Stimulated activated memory B cell treated with anti-CD40 and anti-IgM and Interleukin-4, amounts not matched to agents 10 μg/mL and 1 μg/mL and 100 μg/mL, for 72 hours (primary cell): ENCODE data around the gene RHBDD3.

Source experiments
- ATAC-seq: fragments of 150-1000 bp; cut with Tn5 transposase; 2 replicates; pipeline ENCODE4 v1.10.0; 2021
- H3K27ac Mint-ChIP-seq: one replicate; pipeline ENCODE4 v1.8.0; 2022; ENCODE audit warnings: mild to moderate bottlenecking, mixed read lengths
- H3K27me3 Mint-ChIP-seq: one replicate; pipeline ENCODE4 v1.8.0; 2022; ENCODE audit warnings: mixed read lengths
- H3K36me3 Mint-ChIP-seq: one replicate; pipeline ENCODE4 v1.8.0; 2022; ENCODE audit warnings: mixed read lengths
- H3K4me1 Mint-ChIP-seq: one replicate; pipeline ENCODE4 v1.8.0; 2022; ENCODE audit warnings: mixed read lengths
- H3K4me3 Mint-ChIP-seq: one replicate; pipeline ENCODE4 v1.8.0; 2022; ENCODE audit warnings: mild to moderate bottlenecking, moderate library complexity, mixed read lengths
- H3K9me3 Mint-ChIP-seq: one replicate; pipeline ENCODE4 v1.8.0; 2022; ENCODE audit warnings: mixed read lengths

RHBDD3 gene

DNA sequence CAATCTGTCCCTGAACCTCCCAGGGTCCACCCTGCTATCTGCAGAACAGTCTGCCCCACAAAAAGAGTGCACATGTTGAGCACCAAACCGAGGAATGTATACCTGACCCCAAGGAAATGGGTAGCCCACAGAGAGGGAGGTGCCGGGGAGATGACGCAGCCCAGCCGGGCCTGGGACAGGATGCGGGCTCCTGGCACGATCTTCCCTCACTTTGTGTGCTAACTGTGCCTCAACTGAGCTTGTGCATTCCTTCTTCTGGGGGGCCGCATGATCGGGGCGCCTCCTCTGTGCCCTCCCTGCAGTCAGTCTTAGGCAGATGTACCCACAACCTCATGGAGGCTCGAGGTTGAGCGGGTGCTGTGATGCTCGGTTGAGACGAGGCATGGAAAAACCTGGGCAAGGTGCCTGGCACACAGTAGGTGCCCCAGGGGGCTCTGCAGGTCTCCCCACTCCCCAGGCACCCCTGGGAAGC, 41.0 kb upstream of the RHBDD3 start:
- H3K27me3 Mint-ChIP-seq: peaks cover 92% of the 10 kb centered on the region
- no peak for ATAC-seq
- no peak overlapping the region for H3K4me3 Mint-ChIP-seq
- no peak overlapping the region for H3K27ac Mint-ChIP-seq
- no peaks in the 10 kb centered on the region for H3K36me3 Mint-ChIP-seq
- H3K9me3 Mint-ChIP-seq: no peaks in the 10 kb centered on the region
- peaks cover 58% of the 10 kb centered on the region for H3K4me1 Mint-ChIP-seq

DNA sequence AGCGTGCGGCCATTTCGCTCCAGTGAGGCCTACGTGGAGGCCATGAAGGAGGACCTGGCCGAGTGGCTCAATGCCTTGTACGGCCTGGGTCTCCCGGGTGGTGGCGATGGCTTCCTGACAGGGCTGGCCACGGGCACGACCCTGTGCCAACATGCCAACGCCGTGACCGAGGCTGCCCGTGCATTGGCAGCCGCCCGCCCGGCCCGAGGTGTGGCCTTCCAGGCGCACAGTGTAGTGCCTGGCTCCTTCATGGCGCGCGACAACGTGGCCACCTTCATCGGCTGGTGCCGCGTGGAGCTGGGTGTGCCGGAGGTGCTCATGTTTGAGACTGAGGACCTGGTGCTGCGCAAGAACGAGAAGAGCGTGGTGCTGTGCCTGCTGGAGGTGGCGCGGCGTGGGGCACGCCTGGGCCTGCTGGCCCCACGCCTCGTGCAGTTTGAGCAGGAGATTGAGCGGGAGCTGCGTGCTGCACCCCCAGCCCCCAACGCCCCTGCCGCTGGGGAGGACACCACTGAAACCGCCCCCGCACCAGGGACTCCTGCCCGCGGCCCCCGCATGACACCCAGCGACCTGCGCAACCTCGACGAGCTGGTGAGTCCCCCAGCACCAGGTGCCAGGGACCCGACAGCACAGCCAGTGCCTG, 40.5 kb upstream of the RHBDD3 start:
- no peak for ATAC-seq
- H3K4me3 Mint-ChIP-seq: no peak overlapping the region
- H3K9me3 Mint-ChIP-seq: no peaks in the 10 kb centered on the region
- peaks cover 87% of the 10 kb centered on the region for H3K27me3 Mint-ChIP-seq
- H3K36me3 Mint-ChIP-seq: no peaks in the 10 kb centered on the region
- H3K4me1 Mint-ChIP-seq: peaks cover 58% of the 10 kb centered on the region
- no peak overlapping the region for H3K27ac Mint-ChIP-seq

DNA sequence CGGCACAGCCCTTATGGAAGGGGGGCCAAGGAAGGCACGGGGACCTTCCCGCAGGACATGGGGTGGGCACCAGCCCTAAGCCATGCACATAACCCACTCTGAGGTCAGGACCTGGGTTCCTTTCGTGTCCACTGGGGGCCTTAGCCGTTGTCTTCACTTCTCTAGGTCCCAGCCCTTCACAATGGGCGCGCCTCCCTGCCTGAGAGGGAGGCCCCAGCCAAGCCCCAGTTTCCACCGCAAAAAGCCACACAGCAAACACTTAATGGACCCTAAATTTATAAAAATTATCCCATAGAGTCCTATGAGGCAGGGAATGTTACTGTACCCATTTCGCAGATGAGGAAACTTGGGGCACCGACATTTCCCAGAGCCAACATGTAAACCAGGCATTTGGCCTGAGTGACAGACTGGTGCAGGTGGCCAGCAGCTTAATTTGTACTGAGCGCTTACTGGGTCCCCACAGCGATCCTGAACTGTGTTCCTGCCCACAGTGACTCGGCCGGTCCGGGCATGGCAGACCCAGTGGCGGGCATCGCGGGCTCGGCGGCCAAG, 39.9 kb upstream of the RHBDD3 start:
- peaks cover 81% of the 10 kb centered on the region for H3K27me3 Mint-ChIP-seq
- no peak for ATAC-seq

DNA sequence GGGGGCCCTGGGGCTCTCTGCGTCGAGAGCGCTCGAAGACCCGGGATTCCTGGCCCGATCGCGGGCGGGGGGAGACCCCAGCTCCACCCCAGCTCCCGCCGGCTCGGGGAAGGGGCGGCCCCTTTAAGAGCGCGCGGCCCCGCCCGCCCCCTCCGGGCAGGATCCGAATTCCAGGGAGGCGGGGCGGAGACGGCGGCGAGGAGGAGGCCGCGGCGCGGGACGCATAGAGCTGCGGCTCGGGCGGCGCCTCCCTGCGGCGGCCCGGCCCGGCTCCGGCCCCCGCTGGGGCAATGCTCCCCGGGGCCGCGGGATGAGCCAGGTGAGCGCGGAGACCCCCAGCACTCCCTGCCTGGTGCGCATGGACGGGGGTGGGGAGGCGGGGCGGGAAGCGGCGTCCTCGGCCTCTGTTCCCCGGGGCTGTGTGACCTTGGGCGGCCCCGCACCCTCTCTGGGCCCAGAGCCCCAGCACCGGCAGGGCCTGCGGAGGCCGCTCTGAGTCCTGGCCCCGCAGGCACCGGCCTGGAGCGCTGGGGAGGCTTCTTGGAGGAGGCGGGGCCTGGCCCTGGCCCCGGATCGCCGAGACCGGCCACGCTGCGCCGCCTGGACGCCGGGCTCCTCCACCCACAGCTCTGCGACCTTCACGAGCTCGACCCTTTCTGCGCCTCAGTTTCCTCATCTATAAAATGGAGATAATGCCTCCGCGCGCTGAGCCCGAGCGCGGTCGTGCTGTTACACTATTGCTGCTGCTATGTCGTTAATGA, 39.2 kb upstream of the RHBDD3 start:
- Mint-ChIP-seq H3K27ac (peak overlapping the region; percentile 63), H3K27me3 (peaks cover 75% of the 10 kb centered on the region), H3K9me3 (no peaks in the 10 kb centered on the region), H3K4me3 (peak overlapping the region; percentile 77), H3K36me3 (no peaks in the 10 kb centered on the region), H3K4me1 (peaks cover 47% of the 10 kb centered on the region)
- no peak for ATAC-seq

More for the DNA sequence above, 39.9 kb upstream of the RHBDD3 start:
- H3K27ac Mint-ChIP-seq: no peak overlapping the region
- no peaks in the 10 kb centered on the region for H3K9me3 Mint-ChIP-seq
- H3K36me3 Mint-ChIP-seq: no peaks in the 10 kb centered on the region
- H3K4me1 Mint-ChIP-seq: peaks cover 53% of the 10 kb centered on the region
- H3K4me3 Mint-ChIP-seq: peak overlapping the region; percentile 68

DNA sequence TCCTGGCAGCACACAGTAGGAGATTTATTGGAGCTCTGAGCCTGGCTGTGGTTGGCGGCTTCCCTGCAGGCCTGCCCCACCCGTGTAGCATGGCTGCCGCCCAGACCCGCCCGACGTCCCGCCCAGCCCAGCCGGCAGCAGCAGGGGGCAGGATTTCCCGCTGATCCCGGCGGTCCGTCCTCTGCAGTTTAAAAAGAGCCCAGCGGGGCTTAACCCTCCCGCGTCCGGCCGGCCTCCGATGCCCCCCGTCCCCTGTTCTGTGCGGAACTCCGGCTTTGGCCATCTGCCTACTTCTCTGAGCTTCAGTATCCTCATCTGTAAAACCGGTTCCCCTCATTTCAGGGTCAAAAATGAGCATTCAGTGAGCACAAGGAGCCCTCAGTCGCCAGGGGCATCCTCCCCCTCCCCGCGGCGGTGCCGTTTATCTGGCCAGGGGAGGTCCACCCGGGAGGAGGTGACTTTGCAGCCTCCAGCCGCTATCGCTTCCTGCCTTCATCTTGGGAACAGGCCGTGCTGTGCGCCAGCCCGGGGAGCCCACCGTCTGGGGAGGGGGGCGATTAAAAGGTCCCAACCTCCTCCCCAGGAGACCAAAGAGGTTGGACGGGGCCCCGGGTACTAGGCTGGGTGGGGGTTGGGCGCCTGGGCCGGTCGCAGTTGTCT, 38.5 kb upstream of the RHBDD3 start, which contains the start of gene GAS2L1:
TSS of gene GAS2L1 (plus strand) at position 476 of the 660 bp plus-strand sequence. CDS start 1,456 bp downstream, outside the sequence.
- peaks cover under 1% of the 10 kb centered on the region for H3K36me3 Mint-ChIP-seq
- peak within 1 kb of the TSS; percentile 63 for H3K27ac Mint-ChIP-seq
- peak within 1 kb of the TSS; percentile 77 for H3K4me3 Mint-ChIP-seq
- peaks cover 45% of the 10 kb centered on the region for H3K4me1 Mint-ChIP-seq
- H3K9me3 Mint-ChIP-seq: no peaks in the 10 kb centered on the region
- peaks cover 68% of the 10 kb centered on the region for H3K27me3 Mint-ChIP-seq
- ATAC-seq: peak; percentile 32

DNA sequence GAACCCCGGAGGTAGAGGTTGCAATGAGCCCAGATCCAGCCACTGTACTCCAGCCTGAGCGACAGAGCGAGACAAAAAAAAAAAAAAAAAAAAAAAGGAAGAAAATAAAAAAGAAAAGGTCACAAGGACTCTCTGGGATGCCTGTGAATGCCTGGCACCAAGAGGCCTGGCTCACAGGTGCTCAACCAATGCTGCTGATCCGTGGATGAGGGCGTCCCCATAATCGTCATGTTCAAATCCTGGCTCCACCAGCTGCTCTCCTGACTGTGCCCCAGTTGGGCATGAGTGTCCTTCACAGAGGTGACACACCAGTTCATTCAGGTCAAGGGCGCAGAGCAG, 38.0 kb upstream of the RHBDD3 start:
- no peaks in the 10 kb centered on the region for H3K9me3 Mint-ChIP-seq
- peaks cover 63% of the 10 kb centered on the region for H3K27me3 Mint-ChIP-seq
- peaks cover 6% of the 10 kb centered on the region for H3K36me3 Mint-ChIP-seq
- H3K4me3 Mint-ChIP-seq: peak overlapping the region; percentile 77
- peaks cover 40% of the 10 kb centered on the region for H3K4me1 Mint-ChIP-seq
- no peak for ATAC-seq
- H3K27ac Mint-ChIP-seq: peak overlapping the region; percentile 63

DNA sequence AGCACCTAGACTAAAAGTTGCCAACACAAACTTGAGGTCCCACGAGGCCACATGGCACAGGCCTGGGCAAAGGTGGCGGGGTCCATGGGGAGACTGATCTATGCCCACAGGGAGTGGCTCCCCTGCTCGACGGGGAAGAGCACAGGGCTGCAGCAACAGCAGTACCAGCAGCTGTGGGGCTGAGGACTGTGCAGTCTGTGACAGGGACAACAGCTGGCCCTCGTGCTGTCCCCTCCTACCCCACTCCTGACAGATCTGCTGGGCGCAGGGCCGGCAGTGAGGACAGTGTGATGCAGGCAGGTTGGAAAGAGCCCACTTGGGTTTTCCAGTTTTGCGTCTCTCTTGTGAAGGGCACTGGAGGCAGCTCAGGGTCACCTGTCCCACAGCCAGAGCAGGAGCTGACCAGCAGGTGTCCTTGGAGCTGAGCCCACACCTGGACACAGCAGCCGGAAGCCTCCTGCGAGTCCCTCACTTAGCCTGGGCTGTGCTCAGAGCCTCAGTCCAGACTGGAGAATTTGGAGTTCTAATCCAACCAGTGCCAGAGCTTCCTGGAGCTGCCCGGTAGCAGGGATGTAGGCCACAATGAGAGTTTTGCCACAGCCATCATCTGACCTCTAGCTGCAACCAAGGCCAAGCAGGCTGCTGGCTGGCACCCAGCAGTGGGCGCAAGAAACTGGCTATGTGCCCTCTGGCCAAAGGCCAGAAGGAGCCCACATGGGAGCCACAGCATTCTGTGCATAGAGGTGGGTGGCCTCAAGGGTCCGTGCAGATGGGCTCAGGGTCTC, 35.1 kb upstream of the RHBDD3 start:
- Mint-ChIP-seq H3K9me3 (no peaks in the 10 kb centered on the region), H3K4me1 (peaks cover 26% of the 10 kb centered on the region), H3K27me3 (peaks cover 40% of the 10 kb centered on the region), H3K4me3 (no peak overlapping the region), H3K27ac (no peak overlapping the region), H3K36me3 (peaks cover 33% of the 10 kb centered on the region)
- no peak for ATAC-seq

DNA sequence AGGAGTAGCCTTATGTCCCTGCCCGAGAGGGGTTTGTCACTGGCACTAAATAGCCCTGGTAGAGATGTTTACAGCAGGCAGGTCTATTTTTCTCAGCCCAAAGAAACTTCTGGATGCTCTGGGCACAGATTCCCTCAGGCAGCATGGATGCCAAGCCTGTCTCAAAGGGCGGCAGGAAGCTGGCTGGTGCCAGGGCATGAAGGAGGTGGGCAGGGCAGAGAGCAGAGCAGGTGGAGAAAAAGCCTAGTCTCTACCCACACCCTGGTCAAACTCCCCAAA, 34.6 kb upstream of the RHBDD3 start:
- H3K36me3 Mint-ChIP-seq: peaks cover 38% of the 10 kb centered on the region
- no peak overlapping the region for H3K27ac Mint-ChIP-seq
- H3K4me3 Mint-ChIP-seq: no peak overlapping the region
- H3K27me3 Mint-ChIP-seq: peaks cover 34% of the 10 kb centered on the region
- H3K4me1 Mint-ChIP-seq: peaks cover 22% of the 10 kb centered on the region
- no peaks in the 10 kb centered on the region for H3K9me3 Mint-ChIP-seq
- ATAC-seq: no peak

DNA sequence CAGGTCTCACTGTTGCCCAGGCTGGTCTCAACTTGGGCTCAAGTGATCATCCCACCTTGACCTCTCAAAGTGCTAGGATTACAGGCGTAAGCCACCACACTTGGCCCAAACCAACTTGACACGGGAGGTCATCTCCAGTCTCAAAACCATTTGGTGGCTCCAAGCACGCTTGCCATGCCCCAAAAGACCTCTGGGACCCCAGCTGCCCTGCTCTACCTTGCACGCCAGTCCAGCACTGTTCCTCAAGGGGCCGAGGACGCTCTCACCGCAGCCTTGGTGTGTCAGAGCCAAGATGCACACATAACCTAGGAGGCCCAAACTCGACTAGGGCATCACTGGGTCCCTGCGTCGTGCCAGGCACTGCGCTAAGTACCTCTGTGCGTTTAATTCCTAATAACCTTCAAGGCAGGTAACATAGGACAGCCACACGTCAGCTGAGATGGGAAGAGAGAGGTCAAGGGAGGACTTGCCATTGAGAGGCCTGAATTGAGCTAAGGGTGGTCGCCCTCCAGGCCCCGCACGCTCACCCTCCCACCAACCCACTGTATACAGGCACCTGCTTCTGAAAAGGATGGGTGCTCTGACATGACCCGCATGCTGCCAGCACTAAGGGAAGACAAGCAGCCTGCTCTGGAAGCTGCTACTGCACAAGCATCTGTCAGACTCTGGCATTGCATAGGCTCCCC, 34.1 kb upstream of the RHBDD3 start:
- H3K4me3 Mint-ChIP-seq: no peak overlapping the region
- H3K27me3 Mint-ChIP-seq: peaks cover 30% of the 10 kb centered on the region
- ATAC-seq: no peak
- H3K36me3 Mint-ChIP-seq: peaks cover 43% of the 10 kb centered on the region
- no peaks in the 10 kb centered on the region for H3K9me3 Mint-ChIP-seq
- peaks cover 22% of the 10 kb centered on the region for H3K4me1 Mint-ChIP-seq
- H3K27ac Mint-ChIP-seq: no peak overlapping the region

DNA sequence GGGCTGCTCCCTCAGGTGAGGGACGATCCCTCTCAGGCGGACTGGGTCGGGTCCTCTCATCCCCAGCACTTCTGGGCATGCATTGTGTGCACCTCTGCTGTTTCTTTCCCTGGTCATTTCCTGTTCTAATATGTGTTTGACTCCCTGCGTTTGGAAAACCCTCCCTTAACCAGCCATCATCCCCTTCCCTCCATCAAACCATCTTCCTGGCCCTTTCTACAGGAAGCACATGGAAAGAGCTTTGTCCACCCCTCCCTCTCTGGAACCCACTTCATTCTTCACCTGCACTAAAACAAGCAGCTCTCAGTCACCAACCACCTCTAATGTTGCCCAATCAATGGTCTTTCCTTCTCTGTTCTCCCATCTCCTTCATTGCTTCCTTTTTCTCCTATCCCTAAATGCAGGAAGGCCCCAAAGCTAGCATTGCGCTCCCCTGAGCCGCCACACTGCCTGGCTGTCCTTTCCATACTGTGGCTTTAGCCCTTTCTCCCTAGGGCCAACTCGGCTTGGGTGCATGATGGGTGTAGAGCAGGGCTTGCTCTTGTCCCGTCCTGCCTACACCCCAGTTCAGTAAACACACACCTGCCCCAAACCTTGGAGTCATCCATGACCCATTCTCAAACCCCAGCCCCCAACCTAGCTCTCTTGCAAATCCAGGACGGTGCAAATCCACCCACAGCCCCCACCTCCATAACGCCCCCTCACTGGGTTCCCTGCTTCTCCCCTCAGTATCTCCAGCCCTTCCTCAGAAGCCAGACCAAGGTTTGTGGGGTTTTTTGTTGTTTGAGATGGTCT, 33.2 kb upstream of the RHBDD3 start:
- H3K27me3 Mint-ChIP-seq: peaks cover 22% of the 10 kb centered on the region
- peaks cover 15% of the 10 kb centered on the region for H3K4me1 Mint-ChIP-seq
- peaks cover 46% of the 10 kb centered on the region for H3K36me3 Mint-ChIP-seq
- no peak overlapping the region for H3K4me3 Mint-ChIP-seq
- peak; percentile 17 for ATAC-seq
- no peak overlapping the region for H3K27ac Mint-ChIP-seq
- H3K9me3 Mint-ChIP-seq: no peaks in the 10 kb centered on the region

DNA sequence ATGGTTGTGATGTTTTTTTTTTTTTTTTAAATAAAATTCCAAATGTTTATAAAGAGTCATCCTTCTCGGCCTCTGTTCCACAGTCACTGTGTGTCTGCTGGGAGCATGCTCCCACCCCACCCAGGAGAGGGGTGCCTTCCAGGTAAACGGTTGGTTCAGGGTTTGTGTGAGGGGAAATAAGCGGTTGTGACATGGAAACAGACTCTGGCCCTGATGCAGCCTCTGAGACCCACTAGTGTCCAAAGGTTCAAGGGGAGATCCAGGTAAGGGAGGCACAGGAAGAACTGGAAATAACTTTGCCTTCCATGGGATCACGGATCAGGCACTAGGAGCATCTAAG, 32.7 kb upstream of the RHBDD3 start:
- Mint-ChIP-seq H3K4me1 (peaks cover 9% of the 10 kb centered on the region), H3K27ac (no peak overlapping the region), H3K27me3 (peaks cover 17% of the 10 kb centered on the region), H3K36me3 (peaks cover 51% of the 10 kb centered on the region), H3K4me3 (no peak overlapping the region), H3K9me3 (no peaks in the 10 kb centered on the region)
- no peak for ATAC-seq

DNA sequence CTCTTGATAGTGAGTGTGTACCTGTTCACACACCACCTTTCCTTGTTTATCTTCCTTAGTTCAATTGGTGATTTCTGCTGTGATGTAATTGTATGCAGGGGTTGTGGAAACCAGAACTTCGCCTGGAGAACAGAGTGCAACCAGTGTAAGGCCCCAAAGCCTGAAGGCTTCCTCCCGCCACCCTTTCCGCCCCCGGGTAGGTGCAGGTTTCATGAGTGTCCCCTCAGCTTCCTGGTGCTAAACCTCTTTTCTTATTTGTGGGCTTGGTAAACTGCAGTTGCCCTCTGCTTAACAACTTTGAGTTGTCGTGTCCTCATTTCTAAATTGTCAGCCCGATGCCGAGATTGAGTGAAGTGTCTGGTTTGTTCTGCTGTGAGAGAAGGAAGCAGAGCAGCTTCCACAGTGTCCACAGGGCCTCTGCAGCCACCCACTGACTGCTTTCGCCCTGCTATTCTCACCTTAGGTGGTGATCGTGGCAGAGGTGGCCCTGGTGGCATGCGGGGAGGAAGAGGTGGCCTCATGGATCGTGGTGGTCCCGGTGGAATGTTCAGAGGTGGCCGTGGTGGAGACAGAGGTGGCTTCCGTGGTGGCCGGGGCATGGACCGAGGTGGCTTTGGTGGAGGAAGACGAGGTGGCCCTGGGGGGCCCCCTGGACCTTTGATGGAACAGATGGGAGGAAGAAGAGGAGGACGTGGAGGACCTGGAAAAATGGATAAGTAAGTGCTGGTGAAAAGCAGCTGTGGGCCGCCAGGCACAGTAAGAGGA, 31.5 kb upstream of the RHBDD3 start:
- Mint-ChIP-seq H3K27me3 (peaks cover 6% of the 10 kb centered on the region), H3K4me3 (no peak overlapping the region), H3K4me1 (peaks cover 7% of the 10 kb centered on the region), H3K36me3 (peaks cover 51% of the 10 kb centered on the region), H3K27ac (no peak overlapping the region), H3K9me3 (no peaks in the 10 kb centered on the region)
- ATAC-seq: no peak

DNA sequence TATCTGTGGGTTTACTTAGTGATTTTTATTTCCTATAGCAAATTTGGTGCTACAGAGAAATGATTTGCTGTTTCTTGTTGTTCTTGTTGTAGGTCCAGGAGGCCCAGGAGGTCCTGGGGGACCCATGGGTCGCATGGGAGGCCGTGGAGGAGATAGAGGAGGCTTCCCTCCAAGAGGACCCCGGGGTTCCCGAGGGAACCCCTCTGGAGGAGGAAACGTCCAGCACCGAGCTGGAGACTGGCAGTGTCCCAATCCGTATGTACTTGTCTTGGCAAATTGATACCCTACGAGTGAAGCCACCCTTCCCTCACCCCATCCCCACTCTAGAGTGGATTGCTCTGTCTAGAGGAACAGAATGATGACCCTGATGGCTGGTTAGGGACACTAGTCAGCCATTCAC, 30.9 kb upstream of the RHBDD3 start:
- H3K27ac Mint-ChIP-seq: no peak overlapping the region
- peaks cover 5% of the 10 kb centered on the region for H3K4me1 Mint-ChIP-seq
- H3K27me3 Mint-ChIP-seq: no peaks in the 10 kb centered on the region
- no peak for ATAC-seq
- H3K36me3 Mint-ChIP-seq: peaks cover 51% of the 10 kb centered on the region
- no peak overlapping the region for H3K4me3 Mint-ChIP-seq
- no peaks in the 10 kb centered on the region for H3K9me3 Mint-ChIP-seq
